GM21737 (cell line): ENCODE measurements around the gene SLC30A7.

ENCODE experiments used
- ATAC-seq: cut with Tn5 transposase; IDR thresholded peaks from one replicate; pipeline ENCODE4 v1.9.1; 2021; ENCODE audit warnings: mild to moderate bottlenecking, moderate library complexity; ENCODE audit not compliant: unreplicated experiment

Gene SLC30A7

DNA sequence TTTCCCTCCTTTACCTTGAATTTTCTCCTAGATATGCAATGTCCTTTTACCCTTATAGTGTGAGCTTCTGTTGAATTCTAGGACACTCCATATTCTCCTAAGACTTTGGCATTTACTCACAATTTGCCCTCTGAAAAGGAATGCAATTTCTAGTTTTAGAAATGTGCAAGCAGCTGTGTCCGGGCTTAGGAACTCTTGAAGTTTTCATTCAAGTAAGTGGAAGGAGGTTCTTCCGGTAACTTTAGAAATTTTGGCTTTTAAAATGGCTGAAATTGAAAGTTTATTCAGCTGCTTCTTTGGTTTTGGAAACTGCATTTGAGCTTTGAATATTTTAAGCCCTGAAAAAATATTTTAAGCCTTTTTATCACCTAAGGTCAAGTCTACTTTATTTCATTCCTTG, 73.4 kb downstream of the SLC30A7 start:
- ATAC-seq, result no peak

DNA sequence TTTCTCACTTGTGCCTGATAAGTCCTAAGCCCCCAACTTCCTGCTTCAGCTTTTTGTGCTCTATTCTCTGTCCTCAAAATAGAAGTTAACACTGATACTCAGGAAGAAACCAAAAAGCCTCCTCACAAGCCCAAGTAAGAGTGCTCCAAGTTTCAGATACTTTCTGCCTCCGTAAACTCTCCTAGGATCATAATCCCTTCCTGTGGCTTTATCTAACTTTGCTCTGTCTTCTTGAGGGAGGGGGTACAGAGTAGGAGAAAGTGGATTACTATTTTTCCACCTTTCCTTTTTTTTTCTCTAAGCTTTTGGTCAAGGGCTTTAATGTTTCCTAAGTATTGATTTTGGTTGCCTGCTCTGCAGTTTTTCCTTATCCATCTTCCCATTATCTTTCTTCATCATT, 75.1 kb downstream of the SLC30A7 start:
- no peak for ATAC-seq

- ATAC-seq, result no peak
Observed at GRCh38 chr1:100972185-100972584, 76.3 kb downstream of the SLC30A7 start.

GRCh38 chr1:100976936-100977335, 81.0 kb downstream of the SLC30A7 start:
- no peak for ATAC-seq

- no peak for ATAC-seq
Observed at GRCh38 chr1:100979631-100980030, 83.7 kb downstream of the SLC30A7 start.

GRCh38 chr1:100982793-100983192, 86.9 kb downstream of the SLC30A7 start:
- no peak for ATAC-seq

- no peak for ATAC-seq
Observed at GRCh38 chr1:100988121-100988520, 92.2 kb downstream of the SLC30A7 start.

- ATAC-seq, result no peak
Observed at GRCh38 chr1:100989306-100990077, 93.6 kb downstream of the SLC30A7 start.

GRCh38 chr1:100995198-100995988, 99.5 kb downstream of the SLC30A7 start:
- ATAC-seq, result no peak

DNA sequence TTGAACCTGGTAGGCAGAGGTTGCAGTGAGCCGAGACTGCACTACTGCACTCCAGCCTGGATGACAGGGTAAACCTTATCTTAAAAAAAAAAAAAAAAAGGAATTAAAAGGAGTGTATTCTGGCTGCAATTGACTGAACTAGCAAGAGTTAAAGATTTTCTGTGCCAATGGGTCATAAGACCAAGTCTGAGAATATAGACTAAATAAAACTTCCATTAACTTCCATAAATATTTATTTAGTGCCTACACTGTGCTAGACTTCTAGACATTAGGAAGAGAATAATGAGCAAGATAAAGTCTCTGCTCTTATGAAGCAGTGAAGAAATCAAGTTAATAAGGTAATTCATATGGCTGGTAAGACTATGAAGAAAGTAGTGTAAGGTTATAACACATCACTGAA, 102.5 kb downstream of the SLC30A7 start:
- ATAC-seq, result no peak

GRCh38 chr1:101000131-101000873, 104.4 kb downstream of the SLC30A7 start:
- ATAC-seq, result no peak

DNA sequence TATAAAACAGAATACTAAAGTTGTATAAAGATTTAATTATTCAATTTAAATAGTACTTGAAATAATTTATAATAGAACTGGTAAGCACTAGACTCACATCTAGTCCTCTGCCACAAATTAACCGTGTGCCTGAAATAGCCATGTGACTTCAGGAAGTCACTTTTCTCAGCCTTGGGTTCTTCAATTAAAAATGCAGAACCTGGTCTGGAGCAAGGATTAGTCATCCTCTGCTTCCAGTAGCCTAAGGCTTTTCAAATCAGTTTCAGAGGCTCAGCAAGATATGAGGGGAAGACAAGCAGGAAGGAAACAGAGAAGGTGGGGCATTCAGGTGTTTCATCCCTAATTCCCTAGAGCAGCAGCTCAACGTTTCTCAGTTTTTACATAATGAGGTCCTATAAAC, 106.7 kb downstream of the SLC30A7 start:
- ATAC-seq, result no peak

- no peak for ATAC-seq
Observed at GRCh38 chr1:101003012-101003650, 107.2 kb downstream of the SLC30A7 start.

DNA sequence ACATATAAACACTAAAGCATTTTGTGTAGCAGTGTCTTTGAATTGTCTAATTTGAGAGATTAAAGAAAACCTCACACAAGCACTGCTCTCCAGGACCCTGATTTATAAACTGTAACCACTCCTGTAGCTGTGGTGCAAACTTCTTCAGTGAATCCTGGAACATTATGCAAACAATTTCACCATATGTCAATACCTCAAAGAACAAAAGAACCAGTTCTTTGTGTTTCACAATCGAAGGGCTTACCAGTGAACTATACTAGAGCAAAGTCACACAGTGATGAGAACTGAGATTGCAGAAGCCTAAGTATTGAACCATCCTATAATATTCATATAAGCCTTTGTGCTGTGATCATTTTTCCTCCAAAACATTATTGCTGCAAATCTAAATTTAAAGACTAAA, 108.2 kb downstream of the SLC30A7 start:
- ATAC-seq, result no peak

- ATAC-seq, result no peak
Observed at GRCh38 chr1:101004670-101005069, 108.8 kb downstream of the SLC30A7 start.

DNA sequence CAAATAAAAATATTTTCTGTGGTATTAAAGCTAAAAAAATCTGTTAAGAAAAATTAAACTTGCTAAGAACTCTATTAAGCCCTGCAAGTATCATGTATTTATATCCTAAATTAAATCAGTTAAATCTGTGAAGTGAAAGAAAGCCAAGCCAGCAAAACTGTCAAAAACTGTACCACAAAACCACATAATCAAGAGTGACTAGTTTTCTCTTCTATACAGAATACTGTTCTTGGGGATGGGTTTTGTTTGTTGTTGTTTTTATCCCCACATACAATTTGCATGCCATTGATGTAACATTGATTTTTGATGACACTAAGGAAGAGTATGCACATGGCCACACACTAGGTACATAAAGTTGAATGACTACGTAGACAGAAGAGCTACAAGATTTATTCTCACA, 109.3 kb downstream of the SLC30A7 start:
- ATAC-seq, result no peak

DNA sequence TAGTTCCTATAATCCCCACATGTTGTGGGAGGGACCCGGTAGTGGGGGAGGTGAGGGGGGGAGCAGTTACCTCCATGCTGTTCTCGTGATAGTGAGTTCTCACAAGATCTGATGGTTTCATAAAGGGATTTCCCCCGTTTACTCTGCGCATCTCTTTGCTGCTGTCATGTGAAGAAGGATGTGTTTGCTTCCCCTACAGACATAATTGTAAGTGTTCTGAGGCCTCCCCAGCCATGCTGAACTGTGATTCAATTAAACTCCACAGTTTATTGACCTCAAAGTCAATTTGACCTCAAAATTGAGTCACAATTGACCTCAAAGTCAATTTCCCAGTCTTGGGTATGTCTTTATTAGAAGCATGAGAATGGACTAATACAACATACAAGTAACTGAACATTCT, 110.0 kb downstream of the SLC30A7 start:
- no peak for ATAC-seq

DNA sequence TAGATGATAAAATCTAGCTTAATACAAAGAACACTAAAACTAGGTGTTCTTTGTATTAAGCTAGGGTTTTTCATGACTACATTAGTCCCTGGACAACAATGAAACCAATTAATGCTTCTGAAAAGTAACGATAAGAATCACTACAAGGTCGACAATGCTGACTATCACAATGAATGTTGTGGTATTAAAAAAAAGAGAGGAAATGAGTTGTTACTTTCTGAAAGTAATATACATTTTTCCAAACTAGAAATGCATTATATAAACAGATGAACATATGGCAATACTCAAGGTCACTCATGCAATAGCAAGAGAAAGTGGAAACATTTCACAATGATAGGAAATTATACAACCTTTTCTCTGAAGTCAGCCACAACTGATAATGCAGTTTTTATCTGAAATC, 110.7 kb downstream of the SLC30A7 start:
- no peak for ATAC-seq

GRCh38 chr1:101008229-101008834, 112.4 kb downstream of the SLC30A7 start:
- ATAC-seq, result no peak

DNA sequence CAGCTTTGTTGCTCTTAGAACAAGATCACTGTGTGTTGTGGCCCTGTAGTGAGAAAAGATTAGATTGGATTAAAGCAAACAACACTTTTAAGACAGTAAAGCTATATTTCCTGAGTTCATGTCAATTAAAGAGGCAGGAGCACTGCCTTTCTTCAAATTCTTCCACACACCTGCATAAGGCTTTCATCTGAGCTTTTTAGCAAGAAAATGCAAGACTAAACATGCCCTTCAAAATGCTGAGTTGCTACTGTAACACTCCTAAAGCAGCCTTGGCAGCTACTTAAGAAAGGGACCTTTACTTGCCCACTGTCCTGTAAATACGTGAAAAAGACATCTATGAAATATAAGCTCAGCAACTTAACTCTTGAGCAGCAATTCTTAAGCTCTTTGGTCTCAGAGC, 117.9 kb downstream of the SLC30A7 start:
- no peak for ATAC-seq

- ATAC-seq, result no peak
Observed at GRCh38 chr1:101017448-101017847, 121.6 kb downstream of the SLC30A7 start.
